Measurements from ENCODE around the gene AFF1.

The AFF1 gene

GRCh38 chr4:86955888-86956451 lies 21.2 kb downstream of the AFF1 start:
- DNase-seq (ENCODE audit: low read depth), result no peak

GRCh38 chr4:86957215-86957614 lies 22.4 kb downstream of the AFF1 start:
- no peak for DNase-seq (ENCODE audit: low read depth)

GRCh38 chr4:86959588-86960500 lies 25.0 kb downstream of the AFF1 start:
- no peak for DNase-seq (ENCODE audit: low read depth)

DNA sequence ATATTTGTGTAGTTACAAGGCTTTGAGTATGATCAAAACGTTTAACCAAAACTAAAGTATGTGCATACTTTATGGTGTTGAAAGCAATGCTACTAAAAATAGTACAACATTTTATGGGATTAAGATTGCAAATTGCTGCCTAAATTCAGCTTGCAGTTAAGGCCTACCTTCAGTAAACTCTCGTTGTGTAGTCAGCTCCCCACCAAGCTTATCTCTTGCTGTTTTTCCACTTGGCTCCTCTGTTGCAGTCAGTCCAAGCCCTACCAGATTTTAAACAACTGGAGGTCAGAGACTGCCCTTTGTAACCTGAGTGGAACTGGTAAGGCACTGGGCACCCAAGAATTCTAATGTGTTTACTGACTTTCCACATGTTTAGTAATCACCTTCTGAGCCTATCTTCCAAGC lies 25.7 kb downstream of the AFF1 start:
- DNase-seq (ENCODE audit: low read depth), result no peak

- no peak for DNase-seq (ENCODE audit: low read depth)
Measured at GRCh38 chr4:86961116-86961515, 26.3 kb downstream of the AFF1 start.

- no peak for DNase-seq (ENCODE audit: low read depth)
Measured at GRCh38 chr4:86961605-86962295, 26.9 kb downstream of the AFF1 start.

GRCh38 chr4:86963697-86964096 lies 28.9 kb downstream of the AFF1 start:
- DNase-seq (ENCODE audit: low read depth), result no peak

DNA sequence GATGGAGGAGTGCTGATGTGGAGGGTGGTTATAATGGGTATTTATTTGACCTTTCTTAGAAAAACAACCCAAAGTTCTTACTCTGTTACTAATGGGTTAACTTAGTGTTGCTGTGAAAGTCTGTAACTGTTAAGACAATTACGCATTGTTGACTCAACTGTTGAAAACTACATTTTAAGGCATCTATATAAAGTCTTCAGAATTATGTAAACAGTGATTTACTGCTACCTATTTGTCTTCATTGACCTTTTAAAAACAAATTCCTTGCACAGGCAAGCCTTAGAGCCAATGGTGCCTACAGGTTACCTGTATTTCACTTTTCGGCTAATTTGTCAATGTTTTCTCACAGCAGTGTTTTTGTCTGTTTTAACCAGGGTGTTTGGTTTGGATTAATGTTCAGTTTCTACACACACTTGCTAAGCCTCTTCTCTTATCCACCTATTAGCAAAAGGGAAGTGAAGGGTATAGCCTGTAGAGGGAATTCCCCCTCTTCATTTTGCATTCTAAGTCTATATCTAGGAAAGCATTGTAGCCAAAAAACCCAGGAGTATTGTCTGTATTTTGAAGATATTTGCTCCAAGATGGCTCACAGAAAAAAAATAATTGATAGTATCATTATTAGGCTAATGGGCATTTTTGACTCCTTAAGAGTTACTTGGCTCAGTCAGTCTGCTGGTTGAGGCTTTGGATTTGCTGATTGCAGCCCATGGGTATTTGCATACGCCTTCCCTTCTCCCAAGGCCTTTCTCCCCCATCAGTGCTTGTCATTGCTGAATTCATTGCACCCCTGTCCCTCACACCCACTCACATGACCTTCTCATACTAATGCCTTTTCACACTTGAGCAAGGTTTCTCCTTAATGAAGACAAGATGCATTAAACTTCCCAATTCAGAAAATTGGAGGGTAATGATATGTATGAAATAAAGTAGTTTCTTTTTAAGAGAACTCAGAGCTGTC lies 30.5 kb downstream of the AFF1 start:
- DNase-seq (ENCODE audit: low read depth), result no peak

- DNase-seq (ENCODE audit: low read depth), result no peak
Measured at GRCh38 chr4:86967073-86967472, 32.3 kb downstream of the AFF1 start.

DNA sequence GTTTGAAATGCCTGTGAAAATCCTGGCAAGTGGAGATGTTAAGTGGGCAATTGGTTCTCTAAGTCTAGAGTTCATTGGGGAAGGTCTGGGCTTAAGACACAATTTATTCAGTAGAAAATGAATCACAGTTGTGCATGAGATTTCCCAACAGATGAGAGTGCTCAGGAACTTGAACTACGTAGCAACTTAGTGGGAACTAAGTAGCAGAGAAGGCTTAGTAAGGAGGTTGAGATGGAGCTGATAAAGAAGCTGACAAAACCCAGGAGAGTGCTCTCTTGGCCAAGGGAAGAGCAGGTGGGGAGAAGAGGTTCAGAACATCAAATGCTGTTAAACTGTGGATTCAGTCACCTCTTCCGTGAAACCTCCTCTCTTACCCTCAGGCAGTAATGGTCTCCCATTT lies 33.0 kb downstream of the AFF1 start:
- no peak for DNase-seq (ENCODE audit: low read depth)

GRCh38 chr4:86968547-86968946 lies 33.7 kb downstream of the AFF1 start:
- DNase-seq (ENCODE audit: low read depth), result no peak

DNA sequence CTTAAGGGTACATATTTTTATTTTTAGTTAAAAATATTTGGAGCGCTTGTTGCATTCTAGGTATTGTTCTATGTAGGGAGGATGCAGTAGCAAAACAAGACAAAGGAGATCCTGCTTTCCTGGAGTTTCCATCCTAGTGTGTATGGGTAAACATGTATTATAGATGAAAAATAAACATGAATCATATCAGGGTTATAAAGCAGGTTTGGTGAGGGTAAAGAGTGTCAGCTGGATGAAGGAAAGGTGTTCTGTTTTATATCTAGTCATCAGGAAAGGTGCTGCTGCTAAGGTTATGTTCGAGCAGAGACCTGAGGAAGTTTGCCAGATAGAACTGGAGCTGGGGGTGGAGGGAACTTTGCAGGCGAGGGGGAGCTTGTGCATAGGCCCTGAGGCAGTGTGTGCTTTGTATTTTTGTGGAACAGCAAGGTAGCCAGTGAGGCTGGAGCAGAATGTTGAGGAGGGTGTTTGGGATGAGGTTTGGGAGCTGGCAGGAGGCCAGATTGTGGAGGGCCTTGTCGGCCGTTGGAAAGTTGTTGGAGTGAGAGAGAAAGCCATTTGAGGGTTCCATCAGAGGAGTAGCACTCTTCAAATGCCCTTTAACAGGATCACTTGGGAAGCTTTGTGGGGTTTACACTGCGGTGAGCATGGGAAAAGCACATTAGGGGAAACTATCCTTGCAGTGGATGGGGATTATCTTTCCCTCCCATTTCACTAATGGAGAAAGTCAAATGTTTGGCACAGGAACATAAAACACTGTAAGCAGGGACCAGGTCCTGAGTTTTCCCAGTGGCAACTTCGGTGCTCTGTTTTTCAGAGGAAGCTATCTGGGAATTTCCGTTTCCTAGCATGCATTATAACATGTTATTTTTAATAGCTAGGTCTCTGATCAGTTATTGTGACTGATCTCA lies 35.9 kb downstream of the AFF1 start:
- DNase-seq (ENCODE audit: low read depth), result no peak

GRCh38 chr4:86971355-86971683 lies 36.5 kb downstream of the AFF1 start:
- DNase-seq (ENCODE audit: low read depth), result no peak

DNA sequence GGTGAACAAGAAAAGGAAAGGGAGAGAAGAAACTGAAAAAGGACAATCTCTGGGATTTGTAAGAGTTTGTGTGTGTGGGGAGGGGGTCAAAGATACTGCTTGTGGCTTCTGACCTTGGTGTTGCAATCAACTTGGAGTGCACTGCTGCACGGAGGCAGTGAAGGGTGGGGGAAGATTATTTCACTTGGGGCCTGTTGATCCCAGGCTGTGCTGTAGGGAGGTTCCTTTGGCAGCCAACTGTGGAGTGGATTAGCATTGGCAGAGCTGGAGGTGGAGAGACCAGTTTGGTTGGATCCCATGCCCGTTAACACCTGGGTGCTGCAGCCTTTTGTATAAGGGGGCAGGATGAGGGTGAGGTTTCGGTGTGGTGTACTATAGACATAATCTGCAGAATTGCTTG lies 38.2 kb downstream of the AFF1 start:
- no peak for DNase-seq (ENCODE audit: low read depth)

DNA sequence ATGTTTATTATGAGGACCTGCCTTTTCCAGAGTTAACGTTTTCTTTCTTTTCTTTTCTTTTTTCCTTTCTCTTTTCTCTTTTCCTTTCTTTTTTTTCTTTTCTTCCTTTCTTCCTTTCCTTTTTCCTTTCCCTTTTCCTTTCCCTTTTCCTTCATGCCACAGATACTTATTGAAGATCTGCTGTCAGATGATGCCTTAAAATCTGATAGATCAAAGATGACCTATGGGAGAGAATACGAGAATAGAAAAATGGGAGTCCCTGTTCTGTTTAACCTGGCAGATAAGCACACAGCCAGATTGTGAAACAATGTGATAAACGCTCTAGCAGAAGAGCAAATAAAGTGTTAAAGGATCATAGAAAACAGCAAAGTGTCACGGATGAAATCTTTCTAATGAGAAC lies 38.9 kb downstream of the AFF1 start:
- no peak for DNase-seq (ENCODE audit: low read depth)

DNA sequence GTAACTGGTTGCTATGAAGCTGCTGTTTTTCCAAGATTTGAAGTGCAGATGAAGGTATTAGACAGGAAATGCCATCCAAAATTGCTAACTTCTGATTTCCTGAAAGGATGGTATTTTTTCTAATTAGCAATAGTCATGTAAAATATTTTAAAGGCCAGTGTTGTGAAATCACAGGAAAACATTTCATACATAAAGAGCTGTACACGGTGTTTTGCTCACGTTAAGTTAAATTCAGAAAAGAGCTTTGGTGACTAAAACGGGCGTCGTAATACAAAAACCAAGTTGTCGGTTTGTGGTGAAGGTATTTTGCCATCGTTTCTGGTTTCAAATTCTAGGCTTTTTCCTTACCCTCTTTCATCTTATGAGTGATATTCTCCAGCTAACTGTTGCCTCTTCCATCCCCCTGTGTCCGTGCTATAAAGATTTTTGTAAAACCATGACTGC lies 39.8 kb downstream of the AFF1 start:
- no peak for DNase-seq (ENCODE audit: low read depth)

DNA sequence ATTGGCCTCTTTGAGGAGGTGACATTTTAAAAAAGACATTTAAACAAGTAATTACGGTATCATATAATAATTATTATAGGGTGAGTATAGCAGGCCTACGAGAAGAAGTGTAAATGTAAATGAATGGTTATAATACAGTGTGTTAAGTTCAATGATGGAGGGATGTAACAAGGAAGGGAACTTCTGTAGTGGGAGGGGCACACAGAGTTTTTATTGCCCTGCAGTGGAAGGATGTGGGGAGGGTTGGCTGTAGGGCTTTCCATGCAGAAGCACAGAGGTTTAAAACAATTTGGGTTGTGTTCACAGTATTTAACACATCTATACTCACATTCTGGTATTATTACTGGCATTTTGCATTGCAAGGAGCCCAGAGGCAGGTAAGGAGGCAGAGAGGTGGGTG lies 41.1 kb downstream of the AFF1 start:
- DNase-seq (ENCODE audit: low read depth), result no peak

GRCh38 chr4:86976801-86977485 lies 42.1 kb downstream of the AFF1 start:
- DNase-seq (ENCODE audit: low read depth), result no peak

DNA sequence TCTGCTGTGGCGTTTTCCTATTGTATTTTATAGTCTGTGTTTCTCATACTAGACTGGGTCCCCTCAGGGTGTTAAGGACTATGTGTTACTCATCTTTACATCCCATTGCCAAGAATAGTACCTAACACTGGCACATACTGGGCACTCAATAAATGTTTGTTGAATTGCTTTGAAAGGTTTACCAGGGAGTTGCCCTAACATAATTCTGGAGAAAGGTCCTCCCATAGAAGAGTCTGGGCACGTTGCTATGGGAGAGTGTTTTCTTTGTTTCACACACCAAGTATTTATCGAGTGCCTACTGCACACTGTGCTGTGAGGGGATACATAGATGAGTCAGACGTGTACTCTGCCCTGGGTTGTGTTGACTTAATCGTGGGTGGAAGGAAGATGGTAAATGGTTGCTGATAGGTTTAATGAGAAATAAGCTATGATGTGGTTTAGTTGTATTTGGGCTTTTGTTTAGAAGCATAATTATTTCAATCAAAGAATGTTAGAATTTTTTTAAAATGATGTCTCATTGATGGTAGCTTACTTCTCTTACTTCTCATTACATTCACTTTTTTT lies 42.9 kb downstream of the AFF1 start:
- DNase-seq (ENCODE audit: low read depth), result no peak

- DNase-seq (ENCODE audit: low read depth), result no peak
Measured at GRCh38 chr4:86978709-86979108, 43.9 kb downstream of the AFF1 start.
